GM21786 (cell line): Measurements from ENCODE around the gene PLCH2.

Experiments
- ATAC-seq: cut with Tn5 transposase; IDR thresholded peaks from one replicate; pipeline ENCODE4 v1.9.1; 2021; ENCODE audit not compliant: unreplicated experiment

The PLCH2 gene

GRCh38 chr1:2477791-2478499 lies 1.9 kb downstream of the PLCH2 start:
- no peak for ATAC-seq

GRCh38 chr1:2479186-2479585 lies 3.1 kb downstream of the PLCH2 start:
- no peak for ATAC-seq

GRCh38 chr1:2479618-2480017 lies 3.5 kb downstream of the PLCH2 start:
- no peak for ATAC-seq

- no peak for ATAC-seq
Observed at GRCh38 chr1:2480236-2480985, 4.3 kb downstream of the PLCH2 start.

- no peak for ATAC-seq
Observed at GRCh38 chr1:2480986-2481364, 4.9 kb downstream of the PLCH2 start.

- ATAC-seq: no peak
Observed at GRCh38 chr1:2481885-2482284, 5.8 kb downstream of the PLCH2 start.

GRCh38 chr1:2482588-2482987 lies 6.5 kb downstream of the PLCH2 start:
- ATAC-seq: no peak

GRCh38 chr1:2483026-2483425 lies 6.9 kb downstream of the PLCH2 start:
- no peak for ATAC-seq

- no peak for ATAC-seq
Observed at GRCh38 chr1:2483970-2484369, 7.9 kb downstream of the PLCH2 start.

GRCh38 chr1:2486041-2486440 lies 10.0 kb downstream of the PLCH2 start:
- no peak for ATAC-seq

- no peak for ATAC-seq
Observed at GRCh38 chr1:2486558-2486957, 10.5 kb downstream of the PLCH2 start.

- no peak for ATAC-seq
Observed at GRCh38 chr1:2488688-2489087, 12.6 kb downstream of the PLCH2 start.

GRCh38 chr1:2489615-2490014 lies 13.5 kb downstream of the PLCH2 start:
- no peak for ATAC-seq

- no peak for ATAC-seq
Observed at GRCh38 chr1:2492091-2492490, 16.0 kb downstream of the PLCH2 start.

- ATAC-seq: no peak
Observed at GRCh38 chr1:2493218-2493617, 17.1 kb downstream of the PLCH2 start.

- ATAC-seq: no peak
Observed at GRCh38 chr1:2493691-2494322, 17.7 kb downstream of the PLCH2 start.

- ATAC-seq: no peak
Observed at GRCh38 chr1:2494323-2494693, 18.2 kb downstream of the PLCH2 start.

GRCh38 chr1:2495026-2495425 lies 18.9 kb downstream of the PLCH2 start:
- ATAC-seq: no peak

- ATAC-seq: no peak
Observed at GRCh38 chr1:2495546-2495945, 19.5 kb downstream of the PLCH2 start.

GRCh38 chr1:2496087-2496622 lies 20.1 kb downstream of the PLCH2 start:
- no peak for ATAC-seq

GRCh38 chr1:2496746-2497145 lies 20.7 kb downstream of the PLCH2 start:
- no peak for ATAC-seq

- ATAC-seq: no peak
Observed at GRCh38 chr1:2497891-2498290, 21.8 kb downstream of the PLCH2 start.
